ENCODE data around the gene NYAP2.

NYAP2 gene

GRCh38 chr2:225569995-225570394 is 170.5 kb downstream of the NYAP2 start:
- TF ChIP-seq CTCF (IDR thresholded peaks at IDR 0.05), result no peak
- Histone ChIP-seq H3K4me3 (no peak overlapping the region), H3K27ac (no peak overlapping the region)
- DNase-seq (ENCODE audit: low spot score), result no peak

DNA sequence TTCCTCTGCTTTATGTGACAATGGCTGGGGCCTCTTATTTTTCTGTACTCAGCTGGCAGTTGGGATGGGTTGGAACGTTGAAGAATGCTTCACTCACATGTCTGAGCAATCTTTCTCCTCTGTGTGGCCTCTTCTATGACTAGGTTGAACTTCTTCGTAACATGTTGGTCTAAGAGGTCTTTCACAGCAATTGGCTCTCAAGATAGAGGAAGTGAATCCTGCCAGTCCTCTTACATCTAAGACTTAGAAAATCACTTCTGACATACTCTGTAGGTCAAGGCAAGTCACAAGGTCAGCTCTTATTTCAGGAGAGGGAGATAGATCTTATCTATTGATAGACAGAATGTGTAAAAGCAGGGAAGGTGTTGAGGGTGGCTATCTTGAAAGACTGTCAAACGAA is 174.1 kb downstream of the NYAP2 start:
- no peak for TF ChIP-seq CTCF (IDR thresholded peaks at IDR 0.05)
- DNase-seq (ENCODE audit: low spot score), result no peak
- H3K27ac ChIP-seq, result no peak overlapping the region
- no peak overlapping the region for H3K4me3 ChIP-seq

- Histone ChIP-seq H3K27ac (no peak overlapping the region), H3K4me3 (no peak overlapping the region)
- DNase-seq (ENCODE audit: low spot score), result no peak
- TF ChIP-seq CTCF (IDR thresholded peaks at IDR 0.05), result no peak
Observed at GRCh38 chr2:225574582-225575138, 175.2 kb downstream of the NYAP2 start.

DNA sequence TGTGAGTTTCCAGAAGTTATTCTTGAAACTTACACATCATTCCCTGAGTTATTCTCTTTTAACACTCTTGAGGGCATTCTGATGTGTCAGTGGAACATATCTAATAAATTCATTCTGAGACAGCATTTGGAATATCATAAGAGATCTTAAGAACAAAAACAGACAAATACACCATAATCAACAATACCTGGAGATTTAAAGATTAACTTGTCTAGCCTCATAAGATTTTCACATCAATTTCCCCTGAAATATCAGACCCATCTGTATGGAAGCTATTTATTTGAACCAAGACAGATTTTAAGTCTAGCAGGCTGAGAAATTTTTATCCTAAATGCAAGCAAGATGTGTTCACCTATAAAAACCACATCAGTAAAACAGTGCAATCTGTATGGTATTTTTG is 181.6 kb downstream of the NYAP2 start:
- DNase-seq (ENCODE audit: low spot score), result no peak
- no peak overlapping the region for H3K4me3 ChIP-seq
- H3K27ac ChIP-seq, result no peak overlapping the region
- TF ChIP-seq CTCF (IDR thresholded peaks at IDR 0.05), result no peak

GRCh38 chr2:225581906-225582305 is 182.4 kb downstream of the NYAP2 start:
- Histone ChIP-seq H3K4me3 (no peak overlapping the region), H3K27ac (no peak overlapping the region)
- no peak for TF ChIP-seq CTCF (IDR thresholded peaks at IDR 0.05)
- no peak for DNase-seq (ENCODE audit: low spot score)

DNA sequence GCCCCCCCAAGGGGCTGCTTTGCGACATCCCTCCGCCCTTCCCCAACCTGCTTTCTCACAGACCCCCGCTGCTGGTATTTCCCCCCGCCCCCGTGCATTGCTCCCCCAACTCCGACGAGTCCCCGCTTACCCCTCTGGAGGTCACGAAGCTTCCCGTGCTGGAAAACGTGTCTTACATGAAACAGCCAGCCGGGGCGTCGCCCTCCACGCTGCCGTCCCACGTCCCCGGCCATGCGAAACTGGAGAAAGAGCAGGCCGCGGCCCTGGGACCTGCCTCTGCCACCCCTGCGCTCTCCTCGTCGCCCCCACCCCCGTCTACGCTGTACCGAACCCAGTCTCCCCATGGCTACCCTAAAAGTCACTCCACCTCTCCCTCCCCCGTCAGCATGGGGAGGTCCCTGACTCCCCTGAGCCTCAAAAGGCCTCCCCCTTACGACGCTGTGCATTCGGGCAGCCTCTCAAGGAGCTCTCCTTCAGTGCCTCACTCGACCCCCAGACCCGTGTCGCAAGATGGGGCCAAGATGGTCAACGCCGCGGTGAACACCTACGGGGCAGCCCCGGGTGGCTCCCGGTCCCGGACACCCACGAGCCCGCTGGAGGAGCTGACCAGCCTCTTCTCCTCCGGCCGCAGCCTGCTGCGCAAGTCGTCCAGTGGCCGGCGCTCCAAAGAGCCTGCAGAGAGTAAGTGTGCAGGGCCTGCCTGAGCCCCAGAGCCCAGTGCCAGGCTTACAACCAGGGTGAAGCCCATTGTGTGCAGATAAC is 183.0 kb downstream of the NYAP2 start:
- DNase-seq (ENCODE audit: low spot score), result no peak
- no peak overlapping the region for H3K27ac ChIP-seq
- no peak for TF ChIP-seq CTCF (IDR thresholded peaks at IDR 0.05)

GRCh38 chr2:225584796-225585195 is 185.3 kb downstream of the NYAP2 start:
- Histone ChIP-seq H3K27ac (no peak overlapping the region), H3K4me3 (no peak overlapping the region)
- no peak for DNase-seq (ENCODE audit: low spot score)
- no peak for TF ChIP-seq CTCF (IDR thresholded peaks at IDR 0.05)

More for the DNA sequence above, 183.0 kb downstream of the NYAP2 start:
- no peak overlapping the region for H3K4me3 ChIP-seq
